Fibroblast of the aortic adventitia (primary cell): Measurements from ENCODE around the gene MBOAT2. TPM values are rescaled to one million over a fixed set of nuclear protein-coding genes. Genes with fewer than 3 reads are reported as not detected.

Experiments used
- DNase-seq: peaks from one replicate; pipeline ENCODE4 v3.0.0-alpha.2; 2010; ENCODE audit warnings: low read depth
- H3K4me3 ChIP-seq: 2 replicates; pipeline ENCODE4 v1.5.1; 2011; ENCODE audit warnings: low read depth, mild to moderate bottlenecking, control low read depth, low read length, moderate library complexity
- total RNA-seq: library from RNA; depleted of rRNA; stranded (reverse); fragments of >200 nt; gene quantifications from 2 replicates; pipeline ENCODE4 v1.2.3, GENCODE V29; 2012; ENCODE audit warnings: low replicate concordance
- TF ChIP-seq, protein P1 (sequence below): IDR thresholded peaks from 2 replicates; pipeline ENCODE4 v1.5.1; 2011; ENCODE audit warnings: mild to moderate bottlenecking, low read length, control low read depth, inconsistent platforms; ENCODE audit not compliant: insufficient read depth

Gene MBOAT2
- total RNA-seq, 1 donor: 37.1 TPM

DNA sequence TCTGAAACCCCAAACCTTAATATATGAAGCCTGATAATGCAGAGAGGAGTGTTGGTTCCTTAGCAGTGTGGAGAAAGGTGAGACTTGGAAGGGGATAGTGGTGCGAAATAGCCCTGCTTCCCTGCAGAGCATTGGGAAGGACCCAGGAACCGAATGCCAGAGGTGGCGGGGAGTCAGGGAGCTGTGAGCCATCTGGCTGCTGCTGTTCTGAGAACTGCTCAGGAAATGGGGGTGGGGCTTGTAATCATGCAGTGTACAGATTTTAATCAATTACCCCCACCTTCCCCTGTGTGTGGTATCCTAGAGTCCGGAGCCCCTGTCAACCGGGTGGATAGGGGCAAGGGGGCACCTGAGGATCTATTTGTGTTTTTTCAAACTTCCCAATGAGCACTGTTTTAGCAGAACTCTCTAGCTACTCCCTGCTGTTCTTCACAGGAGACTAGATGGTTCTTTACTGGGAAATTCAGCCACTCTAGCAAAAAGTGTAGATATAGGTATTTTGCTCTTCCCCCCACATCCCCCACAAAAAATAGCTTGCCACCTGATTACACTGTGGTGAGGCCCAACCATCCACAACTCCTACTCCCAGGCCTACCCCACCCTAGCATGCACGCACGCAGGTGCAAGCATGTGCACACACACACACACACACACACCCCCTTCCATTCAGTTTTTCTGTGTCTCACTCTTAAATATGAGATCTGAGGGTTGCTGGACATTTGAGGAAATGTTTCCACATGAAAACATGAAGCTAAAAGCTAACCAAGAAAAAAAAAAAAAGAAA lies 30.1 kb upstream of the MBOAT2 start:
- TF ChIP-seq, protein P1, sequence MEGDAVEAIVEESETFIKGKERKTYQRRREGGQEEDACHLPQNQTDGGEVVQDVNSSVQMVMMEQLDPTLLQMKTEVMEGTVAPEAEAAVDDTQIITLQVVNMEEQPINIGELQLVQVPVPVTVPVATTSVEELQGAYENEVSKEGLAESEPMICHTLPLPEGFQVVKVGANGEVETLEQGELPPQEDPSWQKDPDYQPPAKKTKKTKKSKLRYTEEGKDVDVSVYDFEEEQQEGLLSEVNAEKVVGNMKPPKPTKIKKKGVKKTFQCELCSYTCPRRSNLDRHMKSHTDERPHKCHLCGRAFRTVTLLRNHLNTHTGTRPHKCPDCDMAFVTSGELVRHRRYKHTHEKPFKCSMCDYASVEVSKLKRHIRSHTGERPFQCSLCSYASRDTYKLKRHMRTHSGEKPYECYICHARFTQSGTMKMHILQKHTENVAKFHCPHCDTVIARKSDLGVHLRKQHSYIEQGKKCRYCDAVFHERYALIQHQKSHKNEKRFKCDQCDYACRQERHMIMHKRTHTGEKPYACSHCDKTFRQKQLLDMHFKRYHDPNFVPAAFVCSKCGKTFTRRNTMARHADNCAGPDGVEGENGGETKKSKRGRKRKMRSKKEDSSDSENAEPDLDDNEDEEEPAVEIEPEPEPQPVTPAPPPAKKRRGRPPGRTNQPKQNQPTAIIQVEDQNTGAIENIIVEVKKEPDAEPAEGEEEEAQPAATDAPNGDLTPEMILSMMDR: no peak
- DNase-seq: no peak

GRCh38 chr2:9032536-9033255 lies 29.2 kb upstream of the MBOAT2 start:
- TF ChIP-seq, protein P1: no peak

More for the DNA sequence above, 30.1 kb upstream of the MBOAT2 start:
- no peak overlapping the region for H3K4me3 ChIP-seq

DNA sequence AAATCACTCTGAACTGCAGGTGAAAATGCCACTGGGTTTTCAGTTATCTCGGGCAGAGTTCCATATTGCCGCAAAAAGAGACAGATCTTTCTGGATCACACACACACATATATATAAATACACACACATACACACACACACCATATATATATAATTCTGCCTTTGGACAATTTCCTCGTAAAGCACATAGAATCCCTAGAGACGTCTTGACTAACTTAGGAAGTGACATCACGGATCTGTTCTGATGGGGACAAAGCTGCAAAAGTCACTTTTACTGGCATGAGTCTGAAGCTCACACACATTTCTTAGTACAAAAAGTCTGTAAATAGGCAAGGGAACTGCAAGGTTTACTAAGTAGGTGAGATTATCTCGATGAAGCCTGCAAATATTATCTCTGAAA lies 28.6 kb upstream of the MBOAT2 start:
- H3K4me3 ChIP-seq: no peak overlapping the region
- DNase-seq: no peak
- TF ChIP-seq, protein P1: no peak

More at GRCh38 chr2:9032536-9033255, 29.2 kb upstream of the MBOAT2 start:
- no peak for DNase-seq
- H3K4me3 ChIP-seq: no peak overlapping the region

DNA sequence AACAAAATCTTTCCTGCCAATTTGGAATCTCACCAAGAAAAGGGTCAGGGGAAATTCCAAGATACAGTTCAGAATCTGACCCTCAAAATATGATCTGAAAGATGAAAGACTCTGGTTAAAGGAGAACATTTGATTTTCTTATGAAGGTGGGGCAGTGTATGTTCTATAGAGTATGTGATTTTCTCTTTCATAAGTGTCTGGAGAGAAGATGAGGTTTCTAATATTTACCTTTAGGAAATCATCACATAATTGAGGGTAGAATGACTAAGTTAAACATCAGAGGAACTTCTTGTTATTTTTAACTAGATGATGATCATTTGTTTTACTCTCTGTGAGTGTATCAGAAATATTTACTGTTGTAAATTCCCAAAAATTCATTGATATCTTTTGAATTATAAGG lies 27.8 kb upstream of the MBOAT2 start:
- no peak overlapping the region for H3K4me3 ChIP-seq
- DNase-seq: no peak
- TF ChIP-seq, protein P1: no peak

DNA sequence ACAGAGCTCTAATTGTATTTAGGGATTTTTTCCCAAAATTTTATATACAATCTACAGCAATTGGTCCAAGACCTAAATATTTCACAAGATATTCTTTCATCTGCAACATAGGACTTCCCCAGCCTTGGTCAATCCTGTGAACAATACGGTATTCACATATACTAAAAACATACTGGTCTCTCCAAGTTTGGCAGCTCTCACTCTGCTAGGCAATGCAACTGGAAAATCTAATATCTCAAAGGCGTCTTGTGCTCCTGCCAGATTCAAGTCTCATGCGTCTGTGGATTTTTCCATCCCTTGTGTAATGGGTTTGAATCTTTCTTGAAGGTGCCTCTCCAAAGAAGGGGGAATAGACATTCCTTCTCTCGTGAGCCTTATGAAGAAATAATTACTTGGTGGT lies 27.4 kb upstream of the MBOAT2 start:
- H3K4me3 ChIP-seq: no peak overlapping the region
- TF ChIP-seq, protein P1: no peak
- peak; percentile 71 for DNase-seq

- H3K4me3 ChIP-seq: no peak overlapping the region
- TF ChIP-seq, protein P1: no peak
- DNase-seq: no peak
Observed at GRCh38 chr2:9030190-9030589, 26.7 kb upstream of the MBOAT2 start.
